Upper lobe of right lung (tissue), 1 donor: Measurements from ENCODE around the gene SPATS2. TPM values are rescaled to one million over a fixed set of nuclear protein-coding genes. Genes with fewer than 3 reads are reported as not detected.

ENCODE experiments used
- ATAC-seq: fragments of 200-7000 bp; cut with Tn5 transposase; one replicate; pipeline ENCODE4 v1.9.1; 2020; ENCODE audit warnings: mild to moderate bottlenecking, moderate library complexity
- DNase-seq: peaks from one replicate; pipeline ENCODE4 v3.0.0-alpha.2; 2020
- H3K27ac ChIP-seq: fragments of 200-600 bp; one replicate; pipeline ENCODE4 v1.8.0; 2022
- H3K27me3 ChIP-seq: fragments of 200-600 bp; one replicate; pipeline ENCODE4 v1.8.0; 2022; ENCODE audit warnings: mild to moderate bottlenecking
- H3K36me3 ChIP-seq: fragments of 200-600 bp; one replicate; pipeline ENCODE4 v1.8.0; 2022
- H3K4me1 ChIP-seq: fragments of 200-600 bp; one replicate; pipeline ENCODE4 v1.8.0; 2022
- H3K4me3 ChIP-seq: fragments of 200-600 bp; one replicate; pipeline ENCODE4 v1.8.0; 2022; ENCODE audit warnings: mild to moderate bottlenecking
- H3K9me3 ChIP-seq: fragments of 200-600 bp; one replicate; pipeline ENCODE4 v1.8.0; 2022
- CTCF ChIP-seq: fragments of 200-600 bp; IDR thresholded peaks from one replicate; pipeline ENCODE4 v1.8.0; 2022; ENCODE audit warnings: antibody characterized with exemption
- intact Hi-C: fragments of 100-400 bp; cut with DNase I; formaldehyde crosslinking; loops from one replicate; pipeline ENCODE4 v1.11.0; 2022
- total RNA-seq: library from RNA; stranded (reverse); fragmentation: NEBNext Ultra II Directional; extraction: Animal tissue kit (Norgen Biotek cat#: 25700); gene quantifications from one replicate; pipeline ENCODE4 v1.2.1, GENCODE V29; 2021
- donor health status: DM: no; HTN: yes; CAD: no; lungs with severe emphysema.

Gene SPATS2
- total RNA-seq, 1 donor from 2014 or later: 12.6 TPM

DNA sequence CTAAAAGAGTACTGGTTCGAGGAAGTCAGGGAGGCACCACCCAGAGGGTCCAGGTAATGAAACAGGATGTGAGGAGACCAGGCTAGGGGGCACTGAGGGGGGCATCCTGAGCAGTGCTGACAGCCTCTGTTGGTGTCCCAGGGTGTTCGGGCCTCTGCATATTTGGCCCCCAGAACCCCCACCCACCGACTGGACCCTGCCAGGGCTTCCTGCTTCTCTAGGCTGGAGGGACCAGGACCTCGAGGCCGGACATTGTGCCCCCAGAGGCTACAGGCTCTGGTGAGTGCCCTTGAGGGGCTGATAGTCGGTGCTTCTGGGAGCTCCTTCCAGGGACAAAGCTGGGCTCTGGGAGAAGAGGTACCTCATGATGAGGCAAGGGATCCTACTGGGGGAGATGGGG is 41.7 kb upstream of the SPATS2 start:
- DNase-seq (peak; percentile 42), ATAC-seq (no peak)
- Histone ChIP-seq H3K4me1 (peaks cover 11% of the 10 kb centered on the region), H3K36me3 (no peaks in the 10 kb centered on the region), H3K27me3 (no peaks in the 10 kb centered on the region), H3K9me3 (no peaks in the 10 kb centered on the region), H3K4me3 (no peak overlapping the region), H3K27ac (no peak overlapping the region)
- no peak for TF ChIP-seq CTCF
- intact Hi-C loops: no loop called here

DNA sequence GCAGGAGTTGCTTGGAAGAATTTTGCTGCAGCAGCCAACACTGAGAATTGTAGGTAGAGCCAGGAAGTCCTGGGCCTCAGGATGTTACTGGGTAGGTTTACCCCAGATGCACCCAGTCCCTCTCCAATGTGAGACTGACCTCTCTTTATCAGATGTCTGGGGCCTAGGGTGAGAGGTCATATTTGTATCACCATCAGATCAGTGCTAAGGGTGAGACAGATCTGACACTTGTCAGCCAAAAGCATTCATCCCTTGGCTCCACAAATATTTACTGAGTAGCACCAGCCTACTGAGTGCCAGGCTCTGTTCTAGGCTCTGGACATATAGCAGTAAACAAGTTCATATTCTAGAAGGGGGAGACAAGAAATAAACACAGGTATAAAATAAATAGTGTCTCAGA is 39.9 kb upstream of the SPATS2 start:
- no peak for ATAC-seq
- H3K9me3 ChIP-seq: no peaks in the 10 kb centered on the region
- no peak overlapping the region for H3K27ac ChIP-seq
- H3K27me3 ChIP-seq: no peaks in the 10 kb centered on the region
- peak; percentile 5 for DNase-seq
- intact Hi-C loops: no loop called here
- no peak overlapping the region for H3K4me3 ChIP-seq
- peaks cover 6% of the 10 kb centered on the region for H3K4me1 ChIP-seq
- no peak for TF ChIP-seq CTCF
- H3K36me3 ChIP-seq: no peaks in the 10 kb centered on the region

GRCh38 chr12:49327887-49328286 is 39.4 kb upstream of the SPATS2 start:
- H3K9me3 ChIP-seq: no peaks in the 10 kb centered on the region
- intact Hi-C loops: no loop called here
- ATAC-seq: no peak
- no peak for TF ChIP-seq CTCF
- no peaks in the 10 kb centered on the region for H3K36me3 ChIP-seq
- peaks cover 5% of the 10 kb centered on the region for H3K4me1 ChIP-seq
- DNase-seq: no peak
- H3K27me3 ChIP-seq: peaks cover 4% of the 10 kb centered on the region
- no peak overlapping the region for H3K27ac ChIP-seq
- no peak overlapping the region for H3K4me3 ChIP-seq

- intact Hi-C loops: no loop called here
- peaks cover 4% of the 10 kb centered on the region for H3K4me1 ChIP-seq
- DNase-seq (peak; percentile 39), ATAC-seq (no peak)
- H3K4me3 ChIP-seq: no peak overlapping the region
- H3K27me3 ChIP-seq: peaks cover 13% of the 10 kb centered on the region
- H3K27ac ChIP-seq: no peak overlapping the region
- H3K36me3 ChIP-seq: no peaks in the 10 kb centered on the region
- no peak for TF ChIP-seq CTCF
- no peaks in the 10 kb centered on the region for H3K9me3 ChIP-seq
Observed at GRCh38 chr12:49328816-49329215, 38.4 kb upstream of the SPATS2 start.

- intact Hi-C loops: no loop called here
- Histone ChIP-seq H3K9me3 (no peaks in the 10 kb centered on the region), H3K27me3 (peaks cover 26% of the 10 kb centered on the region), H3K27ac (no peak overlapping the region), H3K36me3 (no peaks in the 10 kb centered on the region), H3K4me1 (peaks cover 4% of the 10 kb centered on the region), H3K4me3 (no peak overlapping the region)
- no peak for TF ChIP-seq CTCF
- ATAC-seq (no peak), DNase-seq (no peak)
Observed at GRCh38 chr12:49330032-49330619, 37.1 kb upstream of the SPATS2 start.
